ENCODE measurements around the gene ITGB1.
"Not testable (repeated sequence)": the region's sequence is repeated elsewhere in the genome, so short reads cannot be mapped to it uniquely, and the experiment has no call there.

Gene ITGB1

GRCh38 chr10:32980242-32980557, 22.2 kb upstream of the ITGB1 start:
- DNase-seq = no peak

GRCh38 chr10:32979719-32980118, 21.7 kb upstream of the ITGB1 start:
- not testable (repeated sequence) for DNase-seq

GRCh38 chr10:32979041-32979440, 21.0 kb upstream of the ITGB1 start:
- DNase-seq = peak; percentile 68

- DNase-seq = peak; percentile 40
Measured at GRCh38 chr10:32977846-32978809, 20.1 kb upstream of the ITGB1 start.

GRCh38 chr10:32976338-32976737, 18.3 kb upstream of the ITGB1 start:
- DNase-seq = no peak

- DNase-seq = no peak
Measured at GRCh38 chr10:32972929-32973328, 14.9 kb upstream of the ITGB1 start.

- DNase-seq = no peak
Measured at GRCh38 chr10:32972460-32972859, 14.4 kb upstream of the ITGB1 start.

- DNase-seq = no peak
Measured at GRCh38 chr10:32971536-32972091, 13.6 kb upstream of the ITGB1 start.

- DNase-seq = no peak
Measured at GRCh38 chr10:32970910-32971309, 12.9 kb upstream of the ITGB1 start.

GRCh38 chr10:32964270-32964669, 6.2 kb upstream of the ITGB1 start:
- DNase-seq = no peak

- peak; percentile 77 for DNase-seq
Measured at GRCh38 chr10:32963096-32963495, 5.1 kb upstream of the ITGB1 start.

- peak; percentile 61 for DNase-seq
Measured at GRCh38 chr10:32962521-32962920, 4.5 kb upstream of the ITGB1 start.

- peak; percentile 87 for DNase-seq
Measured at GRCh38 chr10:32961895-32962369, 3.9 kb upstream of the ITGB1 start.

- no peak for DNase-seq
Measured at GRCh38 chr10:32961343-32961894, 3.4 kb upstream of the ITGB1 start.

- DNase-seq = no peak
Measured at GRCh38 chr10:32960022-32960421, 2.0 kb upstream of the ITGB1 start.

- no peak for DNase-seq
Measured at GRCh38 chr10:32959006-32959920, 1.2 kb upstream of the ITGB1 start.

GRCh38 chr10:32957341-32958084, 517 bp downstream of the ITGB1 start:
- no peak for DNase-seq

GRCh38 chr10:32956365-32957197, 1.4 kb downstream of the ITGB1 start:
- DNase-seq = no peak

- DNase-seq = no peak
Measured at GRCh38 chr10:32955790-32956189, 2.2 kb downstream of the ITGB1 start.

GRCh38 chr10:32955299-32955772, 2.7 kb downstream of the ITGB1 start:
- DNase-seq = no peak
